Measurements from ENCODE around the gene TYK2.
"Not testable (repeated sequence)": the region's sequence is repeated elsewhere in the genome, so short reads cannot be mapped to it uniquely, and the experiment has no call there.

TYK2 gene

DNA sequence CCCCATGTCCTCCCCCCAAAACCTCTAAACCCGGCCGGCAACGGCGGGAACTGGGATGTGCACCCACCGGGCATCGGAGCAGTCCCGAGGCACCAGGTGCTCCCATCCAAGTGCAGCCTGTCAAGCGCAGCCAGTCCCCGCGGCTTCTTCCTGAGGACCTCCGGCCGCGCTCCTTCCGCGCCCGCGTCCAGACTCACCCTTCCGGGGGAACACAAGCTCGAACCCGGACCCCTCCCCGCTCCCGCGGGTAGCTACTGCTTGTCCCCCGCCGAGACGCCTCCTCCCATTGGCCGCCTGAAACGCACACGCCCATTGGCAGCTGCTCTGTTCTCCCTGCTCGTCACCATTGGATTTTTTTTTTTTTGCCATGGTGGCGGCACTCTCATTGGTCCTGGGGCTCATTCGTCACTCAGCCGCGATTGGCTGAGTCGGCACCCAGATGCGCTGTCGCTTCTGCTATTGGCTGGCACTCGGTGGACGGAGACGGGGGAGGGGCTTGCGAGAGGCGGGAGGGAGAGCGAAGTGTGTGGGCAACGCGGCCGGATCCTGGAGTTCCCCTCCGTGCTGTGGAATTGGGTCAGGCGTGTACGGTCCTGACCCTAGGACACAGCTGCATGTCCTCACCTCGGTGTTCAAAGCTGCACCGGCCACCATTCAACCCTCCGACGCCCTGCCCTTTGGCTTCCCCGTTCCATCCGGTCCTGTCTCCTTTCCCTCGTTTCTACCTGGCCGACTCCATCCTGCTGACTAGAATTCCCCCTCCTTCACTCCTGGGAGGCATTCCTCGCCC, at the start of gene TYK2:
TYK2 (minus strand) TSS at position 260 of the 790 bp plus-strand sequence. CDS start 2,166 bp downstream, outside the sequence.
- peak; percentile 98 for DNase-seq

GRCh38 chr19:10428996-10429381, 48.6 kb upstream of the TYK2 start:
- DNase-seq = no peak

DNA sequence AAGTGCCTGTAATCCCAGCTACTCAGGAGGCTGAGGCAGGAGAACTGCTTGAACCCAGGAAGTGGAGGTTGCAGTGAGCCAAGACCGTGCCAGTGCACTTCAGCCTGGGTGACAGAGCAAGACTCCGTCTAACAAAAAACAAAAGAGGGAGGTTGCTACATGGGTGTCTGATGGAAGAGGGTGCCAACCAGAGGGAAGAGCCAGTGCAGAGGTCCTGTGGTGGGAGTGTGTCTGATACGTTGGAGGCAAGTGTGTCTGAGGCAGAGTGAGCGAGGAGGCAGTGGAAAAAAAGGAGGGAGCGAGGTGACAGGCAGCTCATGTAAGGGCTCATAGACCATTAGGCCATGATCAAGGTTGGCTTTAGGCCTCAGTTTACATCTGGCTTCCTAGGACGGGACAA, 46.8 kb upstream of the TYK2 start:
- no peak for DNase-seq

DNA sequence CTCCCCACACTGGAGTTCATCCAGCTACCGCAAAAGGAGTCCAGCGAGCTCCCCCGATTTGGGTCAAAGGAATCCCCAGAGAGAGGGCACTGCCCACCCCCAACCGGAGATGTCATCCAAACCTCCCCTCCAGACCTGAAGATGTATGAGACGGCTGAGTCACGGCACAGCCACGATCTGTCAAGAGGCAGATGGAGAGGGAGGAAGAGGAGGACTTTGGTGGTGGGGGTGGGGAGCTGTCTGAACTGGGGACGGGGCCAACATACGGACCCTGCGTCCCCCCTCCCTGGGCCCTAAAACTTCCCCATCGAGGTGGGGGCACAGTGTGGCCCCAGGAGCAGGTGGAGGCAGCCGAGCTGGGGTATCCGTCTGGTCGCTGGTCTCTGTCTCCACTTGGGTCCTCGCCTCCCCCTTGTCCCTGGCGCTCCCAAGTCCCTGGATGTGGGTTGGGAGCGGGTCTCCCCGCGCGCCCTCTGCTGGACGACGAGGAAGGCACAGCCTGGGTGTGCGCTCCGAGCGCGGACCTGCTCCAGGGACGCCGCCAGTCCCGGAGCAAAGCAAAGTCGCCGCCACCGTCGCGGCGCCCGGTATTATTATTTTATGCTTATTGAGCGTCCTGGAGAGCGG, 43.8 kb upstream of the TYK2 start:
- DNase-seq = peak; percentile 84

GRCh38 chr19:10422846-10423245, 42.5 kb upstream of the TYK2 start:
- DNase-seq = no peak

DNA sequence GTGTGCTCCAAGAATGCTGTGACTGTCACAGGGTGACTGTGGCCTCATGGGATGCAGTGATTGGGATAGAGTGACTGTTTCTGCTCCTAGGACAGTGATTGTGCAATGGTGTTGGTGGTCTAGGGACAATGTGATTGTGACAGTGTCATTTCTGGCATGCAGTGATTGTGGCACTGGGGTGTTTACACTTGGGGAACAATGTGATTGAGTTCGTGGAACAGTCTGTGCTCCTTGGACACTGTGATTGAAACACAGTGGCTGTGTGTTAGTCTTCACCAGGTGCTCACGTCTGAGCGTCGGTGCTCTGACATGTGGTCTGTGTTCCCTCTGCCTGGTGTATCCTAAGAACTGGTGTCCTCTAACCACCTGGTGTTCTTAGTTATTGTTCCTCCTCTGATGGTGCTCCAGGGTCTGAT, 41.7 kb upstream of the TYK2 start:
- DNase-seq = no peak

GRCh38 chr19:10421240-10422045, 41.1 kb upstream of the TYK2 start:
- peak; percentile 10 for DNase-seq

DNA sequence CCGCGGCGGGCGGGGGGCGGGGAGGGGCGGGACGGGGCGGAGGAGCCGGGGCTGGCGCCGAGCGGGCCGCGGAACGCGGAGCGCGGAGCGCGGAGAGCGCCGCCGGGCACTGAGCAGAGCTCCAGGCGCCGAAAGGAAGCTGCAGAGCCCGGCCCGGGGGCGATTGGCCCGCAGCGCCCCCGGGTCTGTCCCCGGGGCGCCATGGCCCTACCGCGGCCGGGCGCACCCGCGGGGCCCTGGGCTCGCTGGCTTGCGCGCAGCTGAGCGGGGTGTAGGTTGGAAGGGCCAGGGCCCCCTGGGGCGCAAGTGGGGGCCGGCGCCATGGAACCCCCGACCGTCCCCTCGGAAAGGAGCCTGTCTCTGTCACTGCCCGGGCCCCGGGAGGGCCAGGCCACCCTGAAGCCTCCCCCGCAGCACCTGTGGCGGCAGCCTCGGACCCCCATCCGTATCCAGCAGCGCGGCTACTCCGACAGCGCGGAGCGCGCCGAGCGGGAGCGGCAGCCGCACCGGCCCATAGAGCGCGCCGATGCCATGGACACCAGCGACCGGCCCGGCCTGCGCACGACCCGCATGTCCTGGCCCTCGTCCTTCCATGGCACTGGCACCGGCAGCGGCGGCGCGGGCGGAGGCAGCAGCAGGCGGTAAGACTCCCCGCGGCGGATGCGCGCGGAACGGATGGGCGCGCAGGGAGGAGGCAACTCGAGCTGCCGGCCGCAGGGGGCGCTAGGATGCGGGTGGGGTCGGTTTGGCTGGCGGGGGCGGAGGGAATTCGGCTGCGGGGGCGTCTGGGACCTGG, 40.3 kb upstream of the TYK2 start, which contains the start of gene PDE4A:
PDE4A (plus strand) TSS at position 95 of the 796 bp plus-strand sequence; CDS start at position 322, 227 bp downstream.
- DNase-seq = peak; percentile 75

- peak; percentile 98 for DNase-seq
These were observed 39.5 kb upstream of the TYK2 start for GRCh38 chr19:10419646-10420443.

DNA sequence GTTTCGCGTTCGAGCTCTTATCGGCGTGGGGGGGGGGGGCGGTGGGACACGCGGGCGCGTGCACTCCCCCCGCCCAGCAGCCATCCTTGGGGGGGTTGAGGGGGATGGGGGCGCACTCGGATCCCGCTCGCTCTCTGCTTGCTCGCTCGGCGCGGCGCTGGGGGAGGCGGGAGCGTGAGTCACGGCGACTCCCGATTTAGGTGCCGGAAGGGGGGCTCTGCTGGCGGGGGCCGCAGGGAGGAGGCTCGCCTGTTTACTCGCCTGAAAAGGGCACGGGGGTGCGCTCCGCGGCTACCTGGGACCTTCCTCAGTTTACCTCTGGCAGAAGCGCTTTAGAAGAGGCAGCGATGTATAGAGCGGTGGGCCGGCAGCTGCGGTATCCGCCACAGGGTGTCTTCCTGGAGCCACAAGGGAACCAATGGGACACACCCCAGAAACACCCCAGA, 38.9 kb upstream of the TYK2 start:
- DNase-seq = peak; percentile 67

DNA sequence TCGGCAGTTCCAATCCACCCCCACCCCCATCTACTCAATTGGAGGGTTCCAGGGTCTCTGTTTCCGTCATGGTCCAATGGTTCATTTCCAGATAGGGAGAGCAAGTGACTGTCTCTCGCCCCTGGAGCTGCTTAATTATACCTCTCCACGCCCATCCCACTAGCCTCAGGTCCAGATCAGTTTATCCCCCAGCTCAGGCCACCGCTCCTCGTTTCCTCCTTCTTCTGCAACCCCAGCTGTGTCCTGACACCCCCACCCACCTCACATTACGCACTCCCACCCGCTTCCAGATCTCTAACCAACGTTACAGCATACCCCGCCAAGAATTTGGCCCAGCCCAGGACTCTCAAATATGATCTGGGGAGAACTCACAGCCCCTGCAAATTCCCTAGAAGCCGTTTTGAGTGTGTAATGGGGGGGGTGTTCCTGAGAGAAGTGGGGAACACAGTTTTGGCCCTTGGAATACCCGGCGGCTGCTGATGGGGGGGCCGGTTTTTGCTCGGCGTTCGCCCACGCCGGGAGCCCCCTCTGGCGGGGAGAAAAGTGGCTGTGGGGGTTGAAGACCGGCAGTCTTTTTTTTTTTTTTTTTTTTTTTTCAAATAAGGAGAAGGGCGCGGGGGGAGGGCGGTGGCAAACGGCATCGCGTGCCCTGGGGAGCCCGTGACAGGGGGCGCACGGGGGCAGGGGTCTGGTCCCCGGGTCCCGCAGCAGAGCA, 38.3 kb upstream of the TYK2 start:
- DNase-seq = peak; percentile 59

DNA sequence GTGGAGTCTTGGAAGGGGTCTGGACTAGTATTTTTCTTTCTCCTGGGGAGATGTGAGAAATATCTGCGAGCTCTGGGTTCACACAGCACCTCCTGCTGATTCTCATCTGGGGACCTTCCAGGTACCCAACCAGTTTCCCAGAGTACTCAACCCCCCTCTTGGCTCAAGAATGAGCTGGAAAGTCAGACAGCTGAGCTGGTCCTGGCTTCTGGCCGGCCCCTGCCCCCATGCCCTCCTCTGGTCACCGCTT, 37.8 kb upstream of the TYK2 start:
- DNase-seq = no peak

DNA sequence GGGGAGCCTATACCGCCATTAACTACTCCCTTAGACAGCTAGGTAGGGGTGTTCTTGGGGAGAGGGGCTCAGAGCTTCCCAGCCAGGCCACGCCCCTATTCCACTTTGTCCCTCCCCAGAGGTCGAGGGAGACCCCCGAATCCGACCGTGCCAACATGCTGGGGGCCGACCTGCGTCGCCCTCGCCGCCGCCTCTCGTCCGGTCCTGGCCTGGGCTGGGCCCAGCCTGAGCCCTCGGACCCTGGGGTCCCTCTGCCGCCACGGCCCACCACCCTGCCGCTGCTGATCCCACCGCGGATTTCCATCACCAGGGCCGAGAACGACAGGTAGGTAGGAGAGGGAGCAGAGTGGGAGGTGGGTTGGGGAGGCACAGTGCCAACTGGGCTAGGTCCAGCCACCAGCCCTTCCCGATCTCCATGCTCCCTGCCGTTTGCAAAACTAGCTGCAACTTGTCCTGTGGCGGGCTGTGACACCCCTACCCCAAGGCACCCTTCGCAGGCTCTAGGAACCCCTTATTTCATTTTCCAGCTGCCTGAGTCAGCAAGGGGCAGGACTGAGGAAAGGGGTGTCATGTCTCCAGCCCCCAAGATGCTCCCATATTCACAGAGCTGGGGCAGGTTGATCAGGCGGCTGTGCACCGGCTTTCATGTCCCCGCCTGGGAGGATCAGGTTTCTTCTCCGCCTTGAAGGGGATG, 37.3 kb upstream of the TYK2 start:
- DNase-seq = peak; percentile 49

- peak; percentile 91 for DNase-seq
These were observed 36.2 kb upstream of the TYK2 start for GRCh38 chr19:10416380-10417257.

GRCh38 chr19:10416083-10416379, 35.7 kb upstream of the TYK2 start:
- DNase-seq = no peak

GRCh38 chr19:10412257-10412977, 32.0 kb upstream of the TYK2 start:
- DNase-seq = no peak

DNA sequence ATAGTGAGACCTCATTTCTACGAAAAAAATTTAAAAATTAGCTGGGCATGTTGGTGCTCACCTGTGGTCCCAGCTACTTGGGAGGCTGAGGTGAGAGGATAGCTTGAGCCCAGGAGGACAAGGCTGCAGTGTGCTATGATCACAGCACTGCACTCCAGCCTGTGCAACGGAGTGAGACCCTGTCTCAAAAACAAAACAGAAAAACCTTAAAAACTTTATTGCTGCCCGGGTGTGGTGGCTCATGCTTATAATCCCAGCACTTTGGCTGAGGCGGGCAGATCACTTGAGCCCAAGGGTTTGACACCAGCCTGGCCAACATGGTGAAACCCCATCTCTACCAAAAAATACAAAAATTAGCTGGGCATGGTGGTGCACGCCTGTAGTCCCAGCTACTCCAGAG, 30.9 kb upstream of the TYK2 start:
- DNase-seq = not testable (repeated sequence)

DNA sequence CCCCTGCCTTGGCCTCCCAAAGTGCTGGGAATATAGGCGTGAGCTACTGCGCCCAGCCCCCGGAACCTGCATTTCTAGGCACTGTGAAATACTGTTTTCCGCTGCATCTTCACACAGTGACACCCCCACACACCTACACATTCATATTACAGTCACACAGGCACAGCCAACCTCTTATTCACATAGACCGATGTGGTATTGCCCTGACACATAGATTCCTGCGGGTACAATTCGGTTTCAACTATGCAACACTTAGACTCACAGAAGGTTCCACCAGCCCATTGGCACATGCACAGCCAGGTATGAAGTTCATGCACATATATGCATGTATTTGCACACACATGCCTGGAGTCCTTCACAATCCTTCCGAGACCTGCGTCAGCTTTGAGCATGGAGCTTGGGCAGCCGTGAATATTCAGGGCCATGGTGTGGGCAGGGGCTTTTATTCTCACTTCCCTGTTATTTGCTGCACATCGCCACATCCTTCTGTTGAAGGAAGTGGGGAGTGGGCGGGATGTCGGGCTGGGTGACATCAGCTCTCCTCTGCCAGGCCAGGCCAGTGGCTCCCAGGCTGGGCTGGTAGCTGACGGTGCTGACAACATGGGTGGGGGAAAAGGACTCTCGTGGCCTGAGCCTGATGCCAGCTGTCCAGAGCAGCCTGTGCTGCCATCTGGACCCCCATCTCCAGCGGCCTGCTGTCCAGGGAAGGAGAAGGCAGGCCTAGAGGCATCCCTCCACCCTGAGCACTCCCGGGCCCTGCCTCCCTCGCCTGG, 28.3 kb upstream of the TYK2 start:
- peak; percentile 23 for DNase-seq

All from NCI-H82 (cell line).